HG03097 (cell line): Measurements from ENCODE around the gene DAZL.
"Not testable (repeated sequence)": the region's sequence is repeated elsewhere in the genome, so short reads cannot be mapped to it uniquely, and the experiment has no call there.

Experiments used
- ATAC-seq: cut with Tn5 transposase; IDR thresholded peaks from one replicate; pipeline ENCODE4 v1.9.1; 2021; ENCODE audit not compliant: unreplicated experiment, low FRiP score

The DAZL gene, protein sequence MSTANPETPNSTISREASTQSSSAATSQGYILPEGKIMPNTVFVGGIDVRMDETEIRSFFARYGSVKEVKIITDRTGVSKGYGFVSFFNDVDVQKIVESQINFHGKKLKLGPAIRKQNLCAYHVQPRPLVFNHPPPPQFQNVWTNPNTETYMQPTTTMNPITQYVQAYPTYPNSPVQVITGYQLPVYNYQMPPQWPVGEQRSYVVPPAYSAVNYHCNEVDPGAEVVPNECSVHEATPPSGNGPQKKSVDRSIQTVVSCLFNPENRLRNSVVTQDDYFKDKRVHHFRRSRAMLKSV

DNA sequence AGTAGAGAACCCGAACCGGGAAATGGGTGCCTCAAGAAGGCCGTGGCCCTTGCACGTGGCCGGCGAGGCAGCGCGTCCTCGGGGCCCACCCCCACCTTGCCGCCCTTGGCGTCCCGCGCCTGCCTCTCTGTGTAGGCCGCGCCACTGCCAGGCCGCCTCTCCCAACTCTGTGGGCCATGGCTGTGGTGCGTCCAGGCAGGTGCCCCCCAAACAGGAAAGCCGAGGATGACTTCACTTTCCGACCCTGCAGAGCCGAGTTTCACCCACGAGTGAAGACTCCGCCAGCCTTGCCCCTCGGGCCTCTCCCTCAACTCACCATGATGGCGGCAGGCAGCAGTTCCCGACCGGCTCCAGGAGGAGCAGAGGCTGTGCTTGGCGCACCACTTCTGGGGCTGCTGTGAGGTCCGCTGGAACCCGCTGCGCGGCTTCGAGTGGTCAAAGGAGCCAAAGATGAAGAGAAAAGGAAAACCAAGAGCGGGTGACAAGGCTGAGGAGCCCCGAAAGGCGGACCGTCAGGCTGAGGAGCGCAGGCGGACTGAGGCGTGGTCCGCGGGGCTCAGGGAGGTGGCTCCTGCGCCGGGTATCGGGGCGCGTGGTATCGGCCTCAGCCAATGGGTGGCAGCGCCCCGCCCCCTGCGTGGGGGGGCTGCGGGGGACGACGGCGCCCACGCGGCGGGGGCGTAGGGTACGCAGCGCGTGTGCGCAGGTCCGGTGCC lies at the start of gene DAZL:
TSS of gene DAZL (minus strand) at position 537 of the 716 bp plus-strand sequence. CDS start at position 319, 218 bp downstream.
- no peak for ATAC-seq

DNA sequence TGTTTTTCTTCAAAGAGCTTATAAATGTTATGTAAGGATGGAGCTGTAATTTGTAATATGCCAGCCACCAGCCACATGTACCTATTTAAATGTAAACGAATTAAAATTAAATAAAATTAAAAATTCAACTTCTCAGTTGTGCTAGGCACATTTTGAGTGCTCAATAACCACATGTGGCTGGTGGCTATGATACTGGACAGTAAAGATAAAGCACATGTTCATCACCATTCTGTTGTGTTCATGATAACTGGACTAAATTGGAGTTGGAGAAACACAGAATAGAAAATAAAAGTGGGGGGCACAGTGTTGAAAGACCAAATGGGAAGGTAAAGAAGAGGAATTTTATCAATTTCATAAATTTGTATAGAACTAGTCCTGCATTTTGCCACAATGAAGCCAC lies 49.8 kb upstream of the DAZL start:
- ATAC-seq, result no peak

DNA sequence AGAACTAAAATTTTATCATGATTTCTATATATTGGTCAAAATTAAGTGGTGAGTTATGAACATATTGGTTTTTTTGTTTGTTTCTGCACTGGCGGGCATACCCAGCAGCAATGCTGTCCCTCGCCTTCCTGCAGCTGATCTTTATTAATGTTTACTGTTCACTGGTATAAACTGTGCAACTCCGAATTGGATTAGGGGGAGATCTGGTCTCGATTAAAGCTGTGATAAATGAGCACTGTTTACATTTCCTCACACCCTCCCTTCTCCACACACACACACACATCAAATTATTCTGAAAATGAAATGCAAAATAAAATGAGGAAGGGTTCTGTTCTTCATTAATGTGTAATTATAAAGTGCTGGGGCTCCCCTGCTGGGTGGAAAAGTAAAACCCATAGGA lies 48.5 kb upstream of the DAZL start:
- ATAC-seq, result no peak

- ATAC-seq, result no peak
Measured at GRCh38 chr3:16647668-16648067, 42.4 kb upstream of the DAZL start.

GRCh38 chr3:16639806-16640205 lies 34.6 kb upstream of the DAZL start:
- no peak for ATAC-seq

DNA sequence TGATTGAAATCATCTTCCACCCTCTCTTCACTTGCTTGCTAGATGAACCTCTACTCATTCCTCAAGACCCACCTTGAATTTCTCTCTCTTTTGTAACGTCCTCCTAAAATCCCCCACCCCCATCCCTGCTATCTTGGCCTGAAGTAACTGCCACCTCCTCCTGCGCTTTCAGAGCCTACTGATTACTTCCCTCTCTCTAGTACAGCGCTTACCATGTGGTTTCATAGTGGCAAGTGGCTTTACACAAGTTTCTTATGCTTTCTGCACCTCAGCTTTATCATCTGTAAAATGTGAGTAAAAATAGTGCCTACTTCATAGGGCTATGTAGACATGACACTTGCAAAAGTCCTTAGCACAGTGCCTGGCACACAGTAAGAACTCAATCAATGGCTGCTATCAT lies 28.7 kb upstream of the DAZL start:
- no peak for ATAC-seq

DNA sequence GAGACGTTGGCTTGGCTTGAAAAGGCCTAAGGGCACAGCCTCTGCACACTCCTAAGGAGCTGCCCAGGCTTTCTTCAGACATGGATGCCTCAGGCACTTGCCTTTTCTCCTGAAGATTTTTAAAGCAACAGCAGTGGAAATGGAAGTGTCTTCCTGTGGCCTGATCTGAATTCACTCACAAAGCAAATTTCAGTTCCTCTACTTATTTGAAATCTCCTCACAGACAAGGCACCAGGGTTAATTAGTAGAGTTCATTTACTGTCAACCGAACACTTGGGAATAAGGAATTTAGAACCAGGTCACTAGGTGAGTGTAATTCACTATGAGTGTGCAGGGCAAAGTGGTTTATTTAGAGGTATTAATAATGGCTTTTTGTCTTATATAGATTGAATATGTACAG lies 27.2 kb upstream of the DAZL start:
- no peak for ATAC-seq

DNA sequence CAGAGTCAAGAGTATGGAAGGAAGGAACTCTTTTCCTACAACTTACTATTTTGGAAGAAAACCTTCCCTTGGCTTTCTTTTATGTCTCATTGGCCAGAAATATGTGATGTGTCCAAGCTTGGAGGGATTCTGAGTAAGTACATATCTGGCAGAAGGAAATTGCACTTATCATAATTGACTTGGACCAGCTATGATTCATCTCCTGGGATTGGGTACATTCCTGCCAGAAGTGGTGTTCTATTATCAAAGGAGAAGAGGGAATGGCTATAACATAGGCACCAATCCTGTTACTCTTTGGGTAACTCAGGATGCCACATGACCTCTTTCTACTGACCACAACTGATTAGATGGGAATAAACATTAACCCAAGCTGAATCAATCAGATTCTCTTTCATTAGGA lies 13.5 kb upstream of the DAZL start:
- ATAC-seq, result no peak

DNA sequence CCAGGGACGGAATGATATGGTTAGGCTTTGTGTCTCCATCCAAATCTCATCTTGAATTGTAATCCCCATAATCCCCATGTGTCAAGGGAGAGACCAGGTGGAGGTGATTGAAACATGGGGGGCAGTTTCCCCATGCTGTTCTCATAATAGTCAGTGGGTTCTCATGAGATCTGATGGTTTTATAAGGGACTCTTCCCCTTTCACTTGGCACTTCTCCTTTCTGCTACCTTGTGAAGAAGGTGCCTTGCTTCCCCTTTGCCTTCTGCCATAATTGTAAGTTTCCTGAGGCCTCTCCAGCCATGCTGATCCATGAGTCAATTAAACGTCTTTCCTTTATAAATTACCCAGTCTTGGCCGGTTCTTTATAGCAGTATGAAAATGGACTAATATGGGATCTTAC lies 11.9 kb upstream of the DAZL start:
- not testable (repeated sequence) for ATAC-seq

- ATAC-seq, result no peak
Measured at GRCh38 chr3:16616083-16616482, 10.9 kb upstream of the DAZL start.

GRCh38 chr3:16614033-16615031 lies 9.1 kb upstream of the DAZL start:
- ATAC-seq, result no peak

GRCh38 chr3:16609927-16610580 lies 4.8 kb upstream of the DAZL start:
- ATAC-seq, result no peak

DNA sequence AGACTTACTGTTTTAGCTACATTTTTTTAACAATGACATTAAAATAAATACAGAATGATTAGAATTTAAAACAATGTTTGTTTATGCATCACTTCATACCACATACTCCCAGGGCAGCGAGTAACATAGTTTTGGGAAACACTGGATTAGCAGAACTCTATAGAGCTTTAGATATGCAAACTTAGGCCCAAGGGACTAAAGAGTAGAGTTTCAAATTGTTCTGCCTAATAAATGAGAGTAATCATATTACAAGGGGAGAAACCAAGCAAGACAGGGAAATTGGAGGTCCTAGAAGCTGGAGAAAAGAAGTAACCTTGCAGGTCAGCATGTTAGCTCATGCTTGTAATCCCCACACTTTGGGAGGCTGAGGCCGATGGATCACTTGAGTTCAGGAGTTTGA lies 3.6 kb upstream of the DAZL start:
- ATAC-seq, result no peak

GRCh38 chr3:16607718-16608117 lies 2.5 kb upstream of the DAZL start:
- no peak for ATAC-seq

GRCh38 chr3:16606398-16606797 lies 1.2 kb upstream of the DAZL start:
- ATAC-seq, result no peak

- ATAC-seq, result no peak
Measured at GRCh38 chr3:16605966-16606365, 743 bp upstream of the DAZL start.

- ATAC-seq, result no peak
Measured at GRCh38 chr3:16604433-16604832, 790 bp downstream of the DAZL start.

GRCh38 chr3:16601537-16602005 lies 3.7 kb downstream of the DAZL start:
- ATAC-seq, result no peak

GRCh38 chr3:16600780-16601536 lies 4.3 kb downstream of the DAZL start:
- no peak for ATAC-seq

GRCh38 chr3:16599694-16600093 lies 5.5 kb downstream of the DAZL start:
- ATAC-seq, result no peak
